ENCODE measurements around the gene PPAT.
A peak's percentile ranks its signal among the peaks of the same experiment; 100 is the strongest.

PPAT gene

GRCh38 chr4:56417396-56417795, 18.0 kb downstream of the PPAT start:
- no peaks in the 10 kb centered on the region for H3K4me1 ChIP-seq (ENCODE audit: control insufficient read depth in 5 of 5, insufficient read depth in 5 of 5, low read length in 5 of 5)
- no peak overlapping the region for H3K27ac ChIP-seq (ENCODE audit: low read depth, low read length)
- no peak overlapping the region for H3K9ac ChIP-seq (ENCODE audit: low read length in 5 of 5)
- no peak overlapping the region for H3K4me3 ChIP-seq (ENCODE audit: low read depth in 1 of 5, low read length in 5 of 5)
- no peaks in the 10 kb centered on the region for H3K27me3 ChIP-seq (ENCODE audit: control insufficient read depth in 5 of 5, insufficient read depth in 4 of 5, low read length in 5 of 5)
- no peaks in the 10 kb centered on the region for H3K9me3 ChIP-seq (ENCODE audit: control insufficient read depth in 5 of 5, low read length in 5 of 5)
- H3K36me3 ChIP-seq (ENCODE audit: control insufficient read depth in 5 of 5, insufficient read depth in 5 of 5, low read length in 5 of 5), result no peaks in the 10 kb centered on the region

GRCh38 chr4:56416349-56416748, 19.1 kb downstream of the PPAT start:
- no peak overlapping the region for H3K4me3 ChIP-seq (ENCODE audit: low read depth in 1 of 5, low read length in 5 of 5)
- no peaks in the 10 kb centered on the region for H3K9me3 ChIP-seq (ENCODE audit: control insufficient read depth in 5 of 5, low read length in 5 of 5)
- no peak overlapping the region for H3K9ac ChIP-seq (ENCODE audit: low read length in 5 of 5)
- no peak overlapping the region for H3K27ac ChIP-seq (ENCODE audit: low read depth, low read length)
- H3K27me3 ChIP-seq (ENCODE audit: control insufficient read depth in 5 of 5, insufficient read depth in 4 of 5, low read length in 5 of 5), result no peaks in the 10 kb centered on the region
- no peaks in the 10 kb centered on the region for H3K4me1 ChIP-seq (ENCODE audit: control insufficient read depth in 5 of 5, insufficient read depth in 5 of 5, low read length in 5 of 5)
- no peaks in the 10 kb centered on the region for H3K36me3 ChIP-seq (ENCODE audit: control insufficient read depth in 5 of 5, insufficient read depth in 5 of 5, low read length in 5 of 5)

GRCh38 chr4:56414135-56414670, 21.2 kb downstream of the PPAT start:
- H3K4me3 ChIP-seq (ENCODE audit: low read depth in 1 of 5, low read length in 5 of 5), result no peak overlapping the region
- H3K27ac ChIP-seq (ENCODE audit: low read depth, low read length), result no peak overlapping the region
- H3K9ac ChIP-seq (ENCODE audit: low read length in 5 of 5), result no peak overlapping the region

GRCh38 chr4:56410247-56411062, 25.0 kb downstream of the PPAT start:
- H3K4me3 ChIP-seq (ENCODE audit: low read depth in 1 of 5, low read length in 5 of 5), result peak overlapping the region; percentile 37 to 64 (median 53)
- H3K27ac ChIP-seq (ENCODE audit: low read depth, low read length), result no peak overlapping the region

More at GRCh38 chr4:56414135-56414670, 21.2 kb downstream of the PPAT start:
- Histone ChIP-seq H3K9me3 (ENCODE audit: control insufficient read depth in 5 of 5, low read length in 5 of 5) (no peaks in the 10 kb centered on the region), H3K4me1 (ENCODE audit: control insufficient read depth in 5 of 5, insufficient read depth in 5 of 5, low read length in 5 of 5) (peaks cover 0 to 9% (median 8%) of the 10 kb centered on the region in 5 donors), H3K27me3 (ENCODE audit: control insufficient read depth in 5 of 5, insufficient read depth in 4 of 5, low read length in 5 of 5) (no peaks in the 10 kb centered on the region), H3K36me3 (ENCODE audit: control insufficient read depth in 5 of 5, insufficient read depth in 5 of 5, low read length in 5 of 5) (no peaks in the 10 kb centered on the region)

GRCh38 chr4:56409511-56410090, 25.8 kb downstream of the PPAT start:
- Histone ChIP-seq H3K27ac (ENCODE audit: low read depth, low read length) (no peak overlapping the region), H3K9ac (ENCODE audit: low read length in 5 of 5) (no peak overlapping the region), H3K4me1 (ENCODE audit: control insufficient read depth in 5 of 5, insufficient read depth in 5 of 5, low read length in 5 of 5) (peaks cover 0 to 9% (median 8%) of the 10 kb centered on the region in 5 donors), H3K27me3 (ENCODE audit: control insufficient read depth in 5 of 5, insufficient read depth in 4 of 5, low read length in 5 of 5) (no peaks in the 10 kb centered on the region), H3K36me3 (ENCODE audit: control insufficient read depth in 5 of 5, insufficient read depth in 5 of 5, low read length in 5 of 5) (peaks cover 0 to 10% (median 4%) of the 10 kb centered on the region in 5 donors), H3K4me3 (ENCODE audit: low read depth in 1 of 5, low read length in 5 of 5) (peak overlapping the region in 1 of 5 donors; percentile 12), H3K9me3 (ENCODE audit: control insufficient read depth in 5 of 5, low read length in 5 of 5) (no peaks in the 10 kb centered on the region)

More at GRCh38 chr4:56410247-56411062, 25.0 kb downstream of the PPAT start:
- H3K9me3 ChIP-seq (ENCODE audit: control insufficient read depth in 5 of 5, low read length in 5 of 5), result no peaks in the 10 kb centered on the region
- no peaks in the 10 kb centered on the region for H3K27me3 ChIP-seq (ENCODE audit: control insufficient read depth in 5 of 5, insufficient read depth in 4 of 5, low read length in 5 of 5)
- peaks cover 0 to 9% (median 8%) of the 10 kb centered on the region in 5 donors for H3K4me1 ChIP-seq (ENCODE audit: control insufficient read depth in 5 of 5, insufficient read depth in 5 of 5, low read length in 5 of 5)
- H3K9ac ChIP-seq (ENCODE audit: low read length in 5 of 5), result peak overlapping the region in 1 of 5 donors; percentile 24
- peaks cover 0 to 6% (median 3%) of the 10 kb centered on the region in 5 donors for H3K36me3 ChIP-seq (ENCODE audit: control insufficient read depth in 5 of 5, insufficient read depth in 5 of 5, low read length in 5 of 5)

- no peaks in the 10 kb centered on the region for H3K9me3 ChIP-seq (ENCODE audit: control insufficient read depth in 5 of 5, low read length in 5 of 5)
- H3K9ac ChIP-seq (ENCODE audit: low read length in 5 of 5), result no peak overlapping the region
- no peaks in the 10 kb centered on the region for H3K27me3 ChIP-seq (ENCODE audit: control insufficient read depth in 5 of 5, insufficient read depth in 4 of 5, low read length in 5 of 5)
Observed at GRCh38 chr4:56408978-56409377, 26.4 kb downstream of the PPAT start.

GRCh38 chr4:56406151-56406550, 29.3 kb downstream of the PPAT start:
- no peak overlapping the region for H3K4me3 ChIP-seq (ENCODE audit: low read depth in 1 of 5, low read length in 5 of 5)
- H3K4me1 ChIP-seq (ENCODE audit: control insufficient read depth in 5 of 5, insufficient read depth in 5 of 5, low read length in 5 of 5), result peaks cover 0 to 9% (median 8%) of the 10 kb centered on the region in 5 donors
- H3K36me3 ChIP-seq (ENCODE audit: control insufficient read depth in 5 of 5, insufficient read depth in 5 of 5, low read length in 5 of 5), result peaks cover 0 to 10% (median 5%) of the 10 kb centered on the region in 5 donors

More at GRCh38 chr4:56408978-56409377, 26.4 kb downstream of the PPAT start:
- no peak overlapping the region for H3K27ac ChIP-seq (ENCODE audit: low read depth, low read length)
- H3K4me3 ChIP-seq (ENCODE audit: low read depth in 1 of 5, low read length in 5 of 5), result no peak overlapping the region
- H3K4me1 ChIP-seq (ENCODE audit: control insufficient read depth in 5 of 5, insufficient read depth in 5 of 5, low read length in 5 of 5), result peaks cover 0 to 9% (median 8%) of the 10 kb centered on the region in 5 donors
- H3K36me3 ChIP-seq (ENCODE audit: control insufficient read depth in 5 of 5, insufficient read depth in 5 of 5, low read length in 5 of 5), result peaks cover 0 to 10% (median 4%) of the 10 kb centered on the region in 5 donors

GRCh38 chr4:56405016-56405415, 30.4 kb downstream of the PPAT start:
- Histone ChIP-seq H3K4me3 (ENCODE audit: low read depth in 1 of 5, low read length in 5 of 5) (no peak overlapping the region), H3K9ac (ENCODE audit: low read length in 5 of 5) (no peak overlapping the region), H3K4me1 (ENCODE audit: control insufficient read depth in 5 of 5, insufficient read depth in 5 of 5, low read length in 5 of 5) (peaks cover 0 to 5% (median 2%) of the 10 kb centered on the region in 5 donors), H3K9me3 (ENCODE audit: control insufficient read depth in 5 of 5, low read length in 5 of 5) (no peaks in the 10 kb centered on the region), H3K36me3 (ENCODE audit: control insufficient read depth in 5 of 5, insufficient read depth in 5 of 5, low read length in 5 of 5) (peaks cover 0 to 13% (median 6%) of the 10 kb centered on the region in 5 donors), H3K27me3 (ENCODE audit: control insufficient read depth in 5 of 5, insufficient read depth in 4 of 5, low read length in 5 of 5) (no peaks in the 10 kb centered on the region), H3K27ac (ENCODE audit: low read depth, low read length) (no peak overlapping the region)

More at GRCh38 chr4:56406151-56406550, 29.3 kb downstream of the PPAT start:
- H3K27ac ChIP-seq (ENCODE audit: low read depth, low read length), result no peak overlapping the region
- no peaks in the 10 kb centered on the region for H3K9me3 ChIP-seq (ENCODE audit: control insufficient read depth in 5 of 5, low read length in 5 of 5)
- no peaks in the 10 kb centered on the region for H3K27me3 ChIP-seq (ENCODE audit: control insufficient read depth in 5 of 5, insufficient read depth in 4 of 5, low read length in 5 of 5)
- no peak overlapping the region for H3K9ac ChIP-seq (ENCODE audit: low read length in 5 of 5)

GRCh38 chr4:56400560-56400959, 34.9 kb downstream of the PPAT start:
- no peaks in the 10 kb centered on the region for H3K4me1 ChIP-seq (ENCODE audit: control insufficient read depth in 5 of 5, insufficient read depth in 5 of 5, low read length in 5 of 5)
- H3K27ac ChIP-seq (ENCODE audit: low read depth, low read length), result no peak overlapping the region
- no peak overlapping the region for H3K4me3 ChIP-seq (ENCODE audit: low read depth in 1 of 5, low read length in 5 of 5)
- no peak overlapping the region for H3K9ac ChIP-seq (ENCODE audit: low read length in 5 of 5)
- H3K36me3 ChIP-seq (ENCODE audit: control insufficient read depth in 5 of 5, insufficient read depth in 5 of 5, low read length in 5 of 5), result peaks cover 0 to 8% (median 3%) of the 10 kb centered on the region in 5 donors
- no peaks in the 10 kb centered on the region for H3K9me3 ChIP-seq (ENCODE audit: control insufficient read depth in 5 of 5, low read length in 5 of 5)
- no peaks in the 10 kb centered on the region for H3K27me3 ChIP-seq (ENCODE audit: control insufficient read depth in 5 of 5, insufficient read depth in 4 of 5, low read length in 5 of 5)

- Histone ChIP-seq H3K9ac (ENCODE audit: low read length in 5 of 5) (no peak overlapping the region), H3K36me3 (ENCODE audit: control insufficient read depth in 5 of 5, insufficient read depth in 5 of 5, low read length in 5 of 5) (peaks cover 0 to 4% (median 0%) of the 10 kb centered on the region in 5 donors), H3K4me3 (ENCODE audit: low read depth in 1 of 5, low read length in 5 of 5) (no peak overlapping the region), H3K4me1 (ENCODE audit: control insufficient read depth in 5 of 5, insufficient read depth in 5 of 5, low read length in 5 of 5) (peaks cover 0 to 16% (median 13%) of the 10 kb centered on the region in 5 donors), H3K9me3 (ENCODE audit: control insufficient read depth in 5 of 5, low read length in 5 of 5) (no peaks in the 10 kb centered on the region), H3K27ac (ENCODE audit: low read depth, low read length) (no peak overlapping the region), H3K27me3 (ENCODE audit: control insufficient read depth in 5 of 5, insufficient read depth in 4 of 5, low read length in 5 of 5) (no peaks in the 10 kb centered on the region)
Observed at GRCh38 chr4:56391270-56391669, 44.1 kb downstream of the PPAT start.

All from subcutaneous abdominal adipose tissue (tissue), 5 donors.